ENCODE results near the gene KSR2. TPM values are rescaled to one million over a fixed set of nuclear protein-coding genes. Genes with fewer than 3 reads are reported as not detected.

Gene KSR2
- polyA plus RNA-seq = under 1 TPM; 0.01 to 0.04 TPM

DNA sequence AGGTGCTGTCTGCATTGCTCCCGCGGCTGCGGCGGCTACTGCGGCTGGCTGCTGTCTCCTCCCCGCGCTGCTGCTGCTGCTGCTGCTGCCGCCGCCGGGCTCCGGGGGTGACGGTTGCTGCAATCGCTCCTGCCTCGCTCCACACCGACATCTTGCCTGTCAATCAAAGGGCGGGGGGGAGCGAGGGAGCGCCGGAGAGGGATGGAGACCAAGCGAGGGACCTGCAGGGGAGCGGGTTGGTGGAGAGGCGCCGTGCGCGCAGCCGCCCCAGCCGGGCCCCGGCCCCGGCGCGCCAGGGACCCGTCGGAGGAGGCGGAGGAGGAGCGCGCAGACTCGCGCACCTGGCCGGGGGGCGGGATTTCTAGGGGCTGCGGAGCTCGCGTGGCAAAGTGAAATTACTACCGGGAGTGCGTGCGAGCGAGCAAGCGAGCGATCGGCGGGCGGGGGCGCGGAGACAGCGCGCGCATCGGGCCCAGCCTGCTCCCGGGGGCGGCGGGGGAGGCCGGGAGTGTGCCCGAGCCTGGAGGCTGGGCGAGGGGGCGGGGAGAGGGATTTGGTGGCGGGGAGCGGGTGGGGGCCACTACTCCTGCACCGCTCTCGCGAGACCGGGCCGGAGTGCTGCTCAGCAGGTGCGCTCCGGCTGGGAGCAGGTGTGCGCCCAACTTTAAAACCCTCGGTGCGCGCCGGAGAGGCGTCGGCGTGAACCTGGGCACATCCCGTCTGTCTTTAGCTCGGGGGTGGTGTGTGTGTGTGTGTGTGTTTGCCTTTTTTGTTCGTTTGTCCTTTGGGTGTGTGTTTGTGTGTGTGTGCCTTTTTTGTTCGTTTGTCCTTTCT lies at the start of gene KSR2:
TSS of gene KSR2 (minus strand) at position 165 of the 834 bp plus-strand sequence. CDS start 735 bp downstream, outside the sequence.
- 0 to 1% methylated on average over 74 to 86 of the region's 86 CpGs for WGBS, 2 donors
- peaks cover 0 to 8% of the 10 kb centered on the region in 2 donors for H3K9me3 ChIP-seq (ENCODE audit: control insufficient read depth in 2 of 2, insufficient read depth in 1 of 2, low read depth in 1 of 2, low read length in 1 of 2)
- peaks cover 0 to 3% of the 10 kb centered on the region in 2 donors for H3K4me1 ChIP-seq (ENCODE audit: control insufficient read depth in 2 of 2, insufficient read depth in 2 of 2, low read length in 1 of 2)
- H3K27ac ChIP-seq (ENCODE audit: low read depth in 2 of 2, low read length in 1 of 2) = peak within 1 kb of the TSS in 1 of 2 donors; percentile 40
- H3K36me3 ChIP-seq (ENCODE audit: control insufficient read depth in 2 of 2, insufficient read depth in 2 of 2, low read length in 1 of 2) = no peaks in the 10 kb centered on the region
- no peaks in the 10 kb centered on the region for H3K27me3 ChIP-seq (ENCODE audit: control insufficient read depth in 1 of 2, insufficient read depth in 2 of 2, low read length in 2 of 2)
- H3K4me3 ChIP-seq (ENCODE audit: low read depth in 1 of 2, low read length in 2 of 2) = peak within 1 kb of the TSS; percentile 52 to 55

DNA sequence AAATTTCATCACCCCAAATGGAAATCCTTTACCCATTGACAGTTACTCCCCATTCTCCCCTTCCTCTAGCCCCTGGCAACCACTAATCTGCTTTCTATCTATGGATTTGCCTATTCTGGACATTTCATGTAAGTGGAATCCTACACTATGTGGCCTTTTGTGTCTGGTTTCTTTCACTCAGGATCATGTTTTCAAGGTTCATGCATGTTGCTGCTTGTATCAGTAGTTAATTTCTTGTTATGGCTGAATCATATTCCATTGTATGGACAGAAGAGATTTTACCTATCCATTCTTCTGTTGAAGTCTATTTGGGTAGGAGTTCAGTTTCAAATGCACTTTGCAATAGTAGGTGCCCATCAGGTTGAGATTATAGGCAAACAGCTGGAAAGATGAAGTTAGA lies 49.1 kb upstream of the KSR2 start:
- Histone ChIP-seq H3K4me3 (ENCODE audit: low read depth in 1 of 2, low read length in 2 of 2) (no peak overlapping the region), H3K9me3 (ENCODE audit: control insufficient read depth in 2 of 2, insufficient read depth in 1 of 2, low read depth in 1 of 2, low read length in 1 of 2) (no peaks in the 10 kb centered on the region), H3K27me3 (ENCODE audit: control insufficient read depth in 1 of 2, insufficient read depth in 2 of 2, low read length in 2 of 2) (no peaks in the 10 kb centered on the region), H3K27ac (ENCODE audit: low read depth in 2 of 2, low read length in 1 of 2) (no peak overlapping the region), H3K4me1 (ENCODE audit: control insufficient read depth in 2 of 2, insufficient read depth in 2 of 2, low read length in 1 of 2) (no peaks in the 10 kb centered on the region), H3K36me3 (ENCODE audit: control insufficient read depth in 2 of 2, insufficient read depth in 2 of 2, low read length in 1 of 2) (peaks cover 5 to 6% of the 10 kb centered on the region in 2 donors)

DNA sequence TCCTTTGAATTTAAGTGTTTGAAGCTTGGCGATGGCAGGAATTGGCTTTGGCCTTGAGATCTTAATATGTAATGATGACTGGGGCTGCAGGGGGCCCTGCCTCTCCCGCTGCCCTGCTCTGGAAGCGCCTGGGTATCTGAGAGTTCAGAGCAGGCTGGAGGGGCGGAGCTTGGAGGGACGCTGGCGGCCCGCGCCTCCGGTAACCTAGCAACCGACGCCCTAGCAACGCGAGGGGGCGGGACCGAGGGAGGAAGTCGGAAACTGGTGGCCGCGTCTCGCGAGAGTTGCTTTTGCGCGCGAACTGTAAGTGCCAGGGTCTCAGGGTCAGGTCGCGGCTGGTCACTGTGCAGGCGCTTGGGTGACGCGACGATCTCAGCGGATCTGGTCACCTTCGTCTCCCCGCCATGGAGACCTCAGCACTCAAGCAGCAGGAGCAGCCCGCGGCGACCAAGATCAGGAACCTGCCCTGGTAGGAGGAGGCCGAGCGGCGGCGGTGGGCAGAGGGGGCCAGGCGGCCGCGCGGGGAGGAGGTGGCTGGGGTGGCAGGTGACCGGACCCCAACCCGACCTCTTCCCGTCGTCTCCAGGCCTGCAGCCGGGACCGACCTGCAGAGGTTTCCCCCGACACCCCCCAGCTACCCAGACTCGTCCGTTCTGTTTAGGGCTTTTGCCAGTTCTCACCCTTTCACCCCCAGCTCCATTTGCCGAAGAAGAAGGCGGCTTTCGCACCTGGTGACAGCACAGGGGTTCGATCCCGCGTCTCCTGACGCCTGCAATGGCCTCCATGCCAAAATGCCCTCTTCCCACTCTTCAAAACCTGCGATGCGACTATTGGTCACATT lies 47.9 kb upstream of the KSR2 start, which contains the start of gene RFC5:
TSS of gene RFC5 (plus strand) at position 280 of the 841 bp plus-strand sequence. CDS start at position 405, 125 bp downstream.
- H3K9me3 ChIP-seq (ENCODE audit: control insufficient read depth in 2 of 2, insufficient read depth in 1 of 2, low read depth in 1 of 2, low read length in 1 of 2) = no peaks in the 10 kb centered on the region
- H3K27ac ChIP-seq (ENCODE audit: low read depth in 2 of 2, low read length in 1 of 2) = peak within 1 kb of the TSS; percentile 11 to 57
- H3K4me3 ChIP-seq (ENCODE audit: low read depth in 1 of 2, low read length in 2 of 2) = peak within 1 kb of the TSS; percentile 89 to 97
- 0% methylated on average over 60 to 61 of the region's 61 CpGs for WGBS, 2 donors
- H3K27me3 ChIP-seq (ENCODE audit: control insufficient read depth in 1 of 2, insufficient read depth in 2 of 2, low read length in 2 of 2) = no peaks in the 10 kb centered on the region
- no peaks in the 10 kb centered on the region for H3K4me1 ChIP-seq (ENCODE audit: control insufficient read depth in 2 of 2, insufficient read depth in 2 of 2, low read length in 1 of 2)
- peaks cover 2 to 6% of the 10 kb centered on the region in 2 donors for H3K36me3 ChIP-seq (ENCODE audit: control insufficient read depth in 2 of 2, insufficient read depth in 2 of 2, low read length in 1 of 2)

DNA sequence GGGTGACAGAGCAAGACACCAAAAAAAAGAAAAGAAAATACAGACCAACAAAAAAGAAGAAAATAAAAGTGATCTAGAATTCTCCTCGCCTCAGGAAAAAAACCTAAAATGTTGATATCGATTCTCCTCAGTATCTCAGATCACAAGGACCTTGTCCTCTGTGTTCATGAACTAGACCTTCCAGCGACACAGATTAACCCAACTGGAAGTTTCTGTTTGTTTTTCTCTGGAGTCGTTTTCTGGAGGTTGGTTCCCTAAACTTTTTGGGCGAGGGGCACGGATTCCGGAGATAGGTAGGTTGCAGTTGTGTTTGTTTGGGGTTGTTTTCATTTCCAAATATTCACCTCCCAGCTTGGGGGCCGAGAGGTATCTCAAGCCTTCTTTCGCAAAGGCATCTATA lies 47.2 kb upstream of the KSR2 start:
- WGBS, 2 donors = 26 to 32% methylated on average over 9 of the region's 9 CpGs

DNA sequence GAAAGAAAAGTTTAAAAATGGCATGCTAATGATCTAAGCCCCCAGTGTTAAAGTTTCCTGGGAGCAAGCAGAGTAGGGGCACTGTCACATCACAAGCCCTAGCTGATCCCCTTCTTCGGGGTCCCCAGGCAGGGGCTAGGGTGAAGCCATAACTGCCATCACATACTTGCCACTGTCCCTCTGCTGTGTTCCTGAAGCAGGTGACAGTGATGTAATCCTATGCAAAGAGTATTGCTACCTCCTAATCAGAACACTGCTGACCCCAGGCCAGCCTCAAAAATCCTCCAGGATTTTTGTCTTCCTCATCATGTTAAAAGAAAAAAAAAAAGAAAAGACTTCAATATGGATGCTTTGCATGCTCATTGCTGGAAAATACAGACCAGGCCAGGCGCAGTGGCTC lies 46.5 kb upstream of the KSR2 start:
- H3K4me1 ChIP-seq (ENCODE audit: control insufficient read depth in 2 of 2, insufficient read depth in 2 of 2, low read length in 1 of 2) = no peaks in the 10 kb centered on the region
- WGBS, 2 donors = 92 to 93% methylated on average over 2 of the region's 2 CpGs
- H3K27ac ChIP-seq (ENCODE audit: low read depth in 2 of 2, low read length in 1 of 2) = no peak overlapping the region
- no peaks in the 10 kb centered on the region for H3K9me3 ChIP-seq (ENCODE audit: control insufficient read depth in 2 of 2, insufficient read depth in 1 of 2, low read depth in 1 of 2, low read length in 1 of 2)
- H3K36me3 ChIP-seq (ENCODE audit: control insufficient read depth in 2 of 2, insufficient read depth in 2 of 2, low read length in 1 of 2) = peaks cover 2 to 6% of the 10 kb centered on the region in 2 donors
- no peak overlapping the region for H3K4me3 ChIP-seq (ENCODE audit: low read depth in 1 of 2, low read length in 2 of 2)
- H3K27me3 ChIP-seq (ENCODE audit: control insufficient read depth in 1 of 2, insufficient read depth in 2 of 2, low read length in 2 of 2) = no peaks in the 10 kb centered on the region

More for the DNA sequence above, 47.2 kb upstream of the KSR2 start:
- Histone ChIP-seq H3K4me3 (ENCODE audit: low read depth in 1 of 2, low read length in 2 of 2) (peak overlapping the region in 1 of 2 donors; percentile 97), H3K36me3 (ENCODE audit: control insufficient read depth in 2 of 2, insufficient read depth in 2 of 2, low read length in 1 of 2) (peaks cover 2 to 6% of the 10 kb centered on the region in 2 donors), H3K4me1 (ENCODE audit: control insufficient read depth in 2 of 2, insufficient read depth in 2 of 2, low read length in 1 of 2) (no peaks in the 10 kb centered on the region), H3K27ac (ENCODE audit: low read depth in 2 of 2, low read length in 1 of 2) (no peak overlapping the region), H3K27me3 (ENCODE audit: control insufficient read depth in 1 of 2, insufficient read depth in 2 of 2, low read length in 2 of 2) (no peaks in the 10 kb centered on the region), H3K9me3 (ENCODE audit: control insufficient read depth in 2 of 2, insufficient read depth in 1 of 2, low read depth in 1 of 2, low read length in 1 of 2) (no peaks in the 10 kb centered on the region)

DNA sequence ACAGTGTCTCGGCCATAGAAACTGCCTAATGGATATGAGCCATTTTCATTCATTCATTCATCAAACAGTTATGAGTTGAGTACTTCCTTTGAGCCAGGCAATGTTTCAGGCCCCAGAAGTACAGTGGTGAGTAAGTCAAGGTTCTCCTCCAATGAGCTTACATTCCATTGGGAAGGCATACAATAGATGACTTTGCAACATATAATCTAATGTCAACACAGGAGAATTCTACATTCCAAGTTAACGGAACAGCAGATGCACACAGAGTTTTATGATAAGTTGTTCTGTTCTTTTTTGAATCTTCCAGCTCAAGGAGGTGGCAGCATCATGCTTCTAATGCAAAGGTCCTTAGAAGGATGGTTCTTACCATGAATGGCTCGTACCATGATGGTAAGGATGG lies 44.5 kb upstream of the KSR2 start:
- Histone ChIP-seq H3K4me3 (ENCODE audit: low read depth in 1 of 2, low read length in 2 of 2) (no peak overlapping the region), H3K27me3 (ENCODE audit: control insufficient read depth in 1 of 2, insufficient read depth in 2 of 2, low read length in 2 of 2) (no peaks in the 10 kb centered on the region), H3K9me3 (ENCODE audit: control insufficient read depth in 2 of 2, insufficient read depth in 1 of 2, low read depth in 1 of 2, low read length in 1 of 2) (no peaks in the 10 kb centered on the region), H3K4me1 (ENCODE audit: control insufficient read depth in 2 of 2, insufficient read depth in 2 of 2, low read length in 1 of 2) (no peaks in the 10 kb centered on the region), H3K27ac (ENCODE audit: low read depth in 2 of 2, low read length in 1 of 2) (no peak overlapping the region), H3K36me3 (ENCODE audit: control insufficient read depth in 2 of 2, insufficient read depth in 2 of 2, low read length in 1 of 2) (no peaks in the 10 kb centered on the region)
- 82 to 83% methylated on average over 3 of the region's 3 CpGs for WGBS, 2 donors

DNA sequence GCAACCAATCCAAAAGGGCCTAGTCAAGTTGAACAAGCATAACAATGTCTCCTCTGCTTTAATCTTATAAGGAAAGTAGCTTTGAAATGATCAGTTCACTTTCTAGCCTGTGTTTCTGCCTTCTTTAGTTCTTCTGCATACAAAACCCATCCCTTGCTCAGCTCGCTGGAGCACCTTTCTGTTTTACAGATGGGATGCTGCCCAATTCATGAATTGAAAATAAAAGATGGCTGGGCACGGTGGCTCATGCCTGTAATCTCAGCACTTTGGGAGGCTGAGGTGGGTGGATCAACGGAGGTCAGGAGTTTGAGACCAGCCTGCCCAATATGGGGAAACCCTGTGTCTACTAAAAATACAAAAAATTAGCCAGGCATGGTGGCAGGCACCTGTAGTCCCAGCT lies 43.2 kb upstream of the KSR2 start:
- H3K36me3 ChIP-seq (ENCODE audit: control insufficient read depth in 2 of 2, insufficient read depth in 2 of 2, low read length in 1 of 2) = no peaks in the 10 kb centered on the region
- H3K27ac ChIP-seq (ENCODE audit: low read depth in 2 of 2, low read length in 1 of 2) = no peak overlapping the region
- no peaks in the 10 kb centered on the region for H3K4me1 ChIP-seq (ENCODE audit: control insufficient read depth in 2 of 2, insufficient read depth in 2 of 2, low read length in 1 of 2)
- H3K9me3 ChIP-seq (ENCODE audit: control insufficient read depth in 2 of 2, insufficient read depth in 1 of 2, low read depth in 1 of 2, low read length in 1 of 2) = no peaks in the 10 kb centered on the region
- no peak overlapping the region for H3K4me3 ChIP-seq (ENCODE audit: low read depth in 1 of 2, low read length in 2 of 2)
- H3K27me3 ChIP-seq (ENCODE audit: control insufficient read depth in 1 of 2, insufficient read depth in 2 of 2, low read length in 2 of 2) = no peaks in the 10 kb centered on the region
- WGBS, 2 donors = 87 to 89% methylated on average over 3 of the region's 3 CpGs

DNA sequence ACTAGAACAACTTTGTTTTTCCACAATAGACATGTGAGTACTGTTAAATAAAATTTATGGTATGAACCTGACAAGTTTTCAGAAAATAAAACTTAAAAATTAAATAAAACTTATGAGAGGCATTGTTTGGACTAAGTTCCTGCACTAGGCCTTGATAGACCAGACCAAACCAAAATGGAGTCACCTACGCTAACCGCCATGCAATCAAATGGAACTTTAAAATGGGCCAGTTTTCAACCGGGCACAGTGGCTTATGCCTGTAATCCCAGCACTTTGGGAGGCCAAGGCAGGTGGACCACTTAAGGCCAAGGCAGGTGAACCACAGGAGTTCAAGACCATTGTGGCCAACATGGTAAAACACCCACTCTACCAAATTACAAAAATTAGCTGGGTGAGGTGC lies 42.6 kb upstream of the KSR2 start:
- no peaks in the 10 kb centered on the region for H3K36me3 ChIP-seq (ENCODE audit: control insufficient read depth in 2 of 2, insufficient read depth in 2 of 2, low read length in 1 of 2)
- no peaks in the 10 kb centered on the region for H3K4me1 ChIP-seq (ENCODE audit: control insufficient read depth in 2 of 2, insufficient read depth in 2 of 2, low read length in 1 of 2)
- H3K27ac ChIP-seq (ENCODE audit: low read depth in 2 of 2, low read length in 1 of 2) = no peak overlapping the region
- no peaks in the 10 kb centered on the region for H3K27me3 ChIP-seq (ENCODE audit: control insufficient read depth in 1 of 2, insufficient read depth in 2 of 2, low read length in 2 of 2)
- no peak overlapping the region for H3K4me3 ChIP-seq (ENCODE audit: low read depth in 1 of 2, low read length in 2 of 2)
- H3K9me3 ChIP-seq (ENCODE audit: control insufficient read depth in 2 of 2, insufficient read depth in 1 of 2, low read depth in 1 of 2, low read length in 1 of 2) = no peaks in the 10 kb centered on the region
- WGBS, 2 donors = 99% methylated on average over 3 of the region's 3 CpGs

DNA sequence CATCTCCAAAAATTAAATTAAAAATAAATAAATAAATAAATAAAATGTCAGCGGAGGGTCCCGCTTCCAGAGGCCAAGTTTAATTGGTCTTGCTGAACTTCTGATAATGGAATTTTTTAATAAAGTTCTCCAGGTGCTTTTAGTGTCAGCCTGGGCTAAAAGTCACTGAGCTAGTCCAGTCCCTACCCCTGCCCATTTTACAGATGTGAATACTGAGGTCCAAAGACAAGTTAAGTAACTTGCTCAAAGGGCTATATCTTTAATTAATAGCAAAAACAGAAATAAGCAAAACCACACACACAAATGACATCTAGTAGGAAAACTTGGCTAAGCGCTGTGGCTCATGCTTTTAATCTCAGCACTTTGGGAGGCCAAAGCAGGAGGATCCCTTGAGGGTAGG lies 42.1 kb upstream of the KSR2 start:
- Histone ChIP-seq H3K4me1 (ENCODE audit: control insufficient read depth in 2 of 2, insufficient read depth in 2 of 2, low read length in 1 of 2) (no peaks in the 10 kb centered on the region), H3K27me3 (ENCODE audit: control insufficient read depth in 1 of 2, insufficient read depth in 2 of 2, low read length in 2 of 2) (no peaks in the 10 kb centered on the region), H3K4me3 (ENCODE audit: low read depth in 1 of 2, low read length in 2 of 2) (no peak overlapping the region), H3K36me3 (ENCODE audit: control insufficient read depth in 2 of 2, insufficient read depth in 2 of 2, low read length in 1 of 2) (no peaks in the 10 kb centered on the region), H3K27ac (ENCODE audit: low read depth in 2 of 2, low read length in 1 of 2) (no peak overlapping the region), H3K9me3 (ENCODE audit: control insufficient read depth in 2 of 2, insufficient read depth in 1 of 2, low read depth in 1 of 2, low read length in 1 of 2) (no peaks in the 10 kb centered on the region)
- WGBS, 2 donors = 99 to 100% methylated on average over 3 of the region's 3 CpGs

All from esophagus (tissue), 2 donors.